HG03575 (cell line): ENCODE data around the gene EPB41L4A.
"Not testable (repeated sequence)": the region's sequence is repeated elsewhere in the genome, so short reads cannot be mapped to it uniquely, and the experiment has no call there.

Experiments
- ATAC-seq: cut with Tn5 transposase; IDR thresholded peaks from one replicate; pipeline ENCODE4 v1.9.1; 2021; ENCODE audit not compliant: unreplicated experiment, insufficient number of reproducible peaks, low FRiP score; ENCODE audit errors: extremely low read depth

The EPB41L4A gene

DNA sequence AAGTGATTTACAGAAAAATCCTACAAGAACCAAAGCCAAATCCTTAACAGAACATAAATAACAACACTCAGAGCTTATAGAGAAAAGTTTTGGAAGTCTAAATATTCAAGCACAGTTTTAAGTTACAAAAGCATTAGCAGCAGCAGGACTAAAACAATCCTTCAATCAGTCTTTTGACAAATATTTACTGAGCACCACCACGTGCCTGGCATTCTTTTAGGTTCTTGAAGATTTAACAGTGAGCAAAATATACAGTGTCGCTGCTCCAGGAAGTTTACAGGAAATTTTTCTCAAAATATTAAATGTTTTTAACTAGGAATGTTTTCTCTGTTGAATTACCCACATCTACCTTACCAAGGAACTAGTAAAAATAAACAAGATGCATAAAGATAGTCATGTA lies 11.4 kb downstream of the EPB41L4A start:
- ATAC-seq, result no peak

DNA sequence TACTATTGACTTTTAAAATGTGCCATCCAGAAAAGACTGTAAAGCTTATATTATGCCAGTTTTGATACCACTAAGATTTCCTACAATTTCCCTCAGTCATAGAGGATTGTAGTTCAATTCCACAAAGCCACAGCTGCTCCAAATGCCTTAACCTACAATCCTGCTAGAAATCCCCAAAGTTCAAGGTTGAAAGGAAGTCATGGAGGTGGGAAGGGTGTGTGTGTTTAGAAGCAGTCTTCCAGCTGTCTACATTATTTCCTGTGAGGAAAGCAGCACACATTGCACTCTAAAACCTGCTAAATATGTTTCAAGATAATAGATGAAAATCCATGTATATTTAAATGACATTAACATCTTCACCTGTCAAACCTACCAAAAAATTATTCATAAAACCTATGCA lies 11.8 kb downstream of the EPB41L4A start:
- no peak for ATAC-seq

DNA sequence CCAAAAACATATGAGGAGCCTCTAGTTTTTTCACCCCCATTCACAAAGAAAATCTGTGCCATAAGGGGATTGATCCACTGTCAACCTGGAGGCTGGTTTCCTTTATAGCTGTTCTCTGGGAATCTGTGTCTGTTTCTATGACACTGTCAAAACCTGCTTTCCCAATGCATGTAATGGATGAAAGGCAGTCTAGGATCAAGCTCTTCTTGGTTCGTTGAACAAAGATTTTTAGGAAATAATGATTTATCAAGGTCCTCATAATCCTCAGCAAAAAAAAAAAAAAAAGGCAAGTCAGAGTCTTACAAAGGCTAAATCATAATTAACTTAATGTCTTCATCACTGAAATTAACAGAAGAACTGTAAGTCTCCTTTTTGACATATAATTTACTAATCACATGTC lies 16.0 kb downstream of the EPB41L4A start:
- no peak for ATAC-seq

DNA sequence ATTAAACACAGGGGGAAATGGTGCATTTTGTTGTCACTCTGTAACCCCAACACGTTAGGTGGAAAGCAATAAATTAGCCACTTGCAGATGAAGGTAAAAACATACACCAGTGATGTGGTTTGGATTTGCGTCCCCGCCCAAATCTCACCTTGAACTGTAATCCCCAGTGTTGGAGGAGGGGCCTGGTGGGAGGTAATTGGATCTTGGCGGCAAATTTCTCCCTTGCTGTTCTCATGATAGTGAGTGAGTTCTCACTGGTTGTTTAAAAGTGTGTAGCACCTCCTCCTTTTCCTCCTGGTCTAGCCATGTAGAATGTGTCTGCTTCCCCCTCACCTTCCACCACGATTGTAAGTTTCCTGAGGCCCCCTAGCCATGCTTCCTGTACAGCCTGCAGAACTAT lies 17.2 kb downstream of the EPB41L4A start:
- ATAC-seq, result no peak

DNA sequence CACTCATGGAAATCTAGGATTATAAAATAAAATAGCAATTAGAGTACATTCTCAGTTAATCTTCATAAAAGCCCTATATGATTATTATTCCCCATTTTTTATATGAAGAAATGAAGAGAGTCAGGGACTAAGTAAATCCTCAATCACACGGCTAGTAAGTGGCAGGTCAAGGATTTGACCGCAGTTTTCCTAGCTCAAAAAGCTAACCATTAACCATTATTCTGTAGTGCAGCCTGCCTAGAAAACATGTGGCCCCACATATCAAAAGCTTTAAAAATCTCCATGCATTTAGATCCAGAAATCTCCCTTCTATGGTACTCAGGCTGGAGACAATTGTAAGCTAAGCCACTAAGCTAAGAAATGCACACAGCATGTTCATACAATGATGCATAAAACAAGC lies 21.4 kb downstream of the EPB41L4A start:
- no peak for ATAC-seq

DNA sequence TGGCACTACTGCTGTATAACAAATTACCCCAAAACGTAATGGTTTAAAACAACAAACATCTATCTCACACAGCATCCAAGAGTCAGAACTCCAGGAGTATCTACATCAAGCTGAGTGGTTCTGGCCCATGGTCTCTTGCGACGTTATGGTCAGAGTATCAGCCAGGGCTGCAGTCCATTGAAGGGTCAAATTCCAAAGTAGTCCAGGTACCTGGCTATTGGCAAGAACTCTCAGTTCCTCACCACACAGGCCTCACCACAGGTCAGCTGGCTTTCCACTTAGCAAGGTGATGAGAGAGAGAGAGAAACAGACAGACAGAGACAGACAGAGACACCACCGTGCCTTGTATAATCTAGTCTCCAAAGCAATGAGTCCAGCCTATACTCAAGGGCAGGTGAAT lies 22.6 kb downstream of the EPB41L4A start:
- no peak for ATAC-seq

DNA sequence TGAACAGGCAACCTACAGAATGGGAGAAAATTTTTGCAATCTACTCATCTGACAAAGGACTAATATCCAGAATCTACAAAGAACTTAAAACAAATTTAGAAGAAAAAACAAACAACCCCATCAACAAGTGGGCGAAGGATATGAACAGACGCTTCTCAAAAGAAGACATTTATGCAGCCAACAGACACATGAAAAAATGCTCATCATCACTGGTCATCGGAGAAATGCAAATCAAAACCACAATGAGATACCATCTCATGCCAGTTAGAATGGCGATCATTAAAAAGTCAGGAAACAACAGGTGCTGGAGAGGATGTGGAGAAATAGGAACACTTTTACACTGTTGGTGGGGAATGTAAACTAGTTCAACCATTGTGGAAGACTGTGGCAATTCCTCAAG lies 23.8 kb downstream of the EPB41L4A start:
- not testable (repeated sequence) for ATAC-seq

DNA sequence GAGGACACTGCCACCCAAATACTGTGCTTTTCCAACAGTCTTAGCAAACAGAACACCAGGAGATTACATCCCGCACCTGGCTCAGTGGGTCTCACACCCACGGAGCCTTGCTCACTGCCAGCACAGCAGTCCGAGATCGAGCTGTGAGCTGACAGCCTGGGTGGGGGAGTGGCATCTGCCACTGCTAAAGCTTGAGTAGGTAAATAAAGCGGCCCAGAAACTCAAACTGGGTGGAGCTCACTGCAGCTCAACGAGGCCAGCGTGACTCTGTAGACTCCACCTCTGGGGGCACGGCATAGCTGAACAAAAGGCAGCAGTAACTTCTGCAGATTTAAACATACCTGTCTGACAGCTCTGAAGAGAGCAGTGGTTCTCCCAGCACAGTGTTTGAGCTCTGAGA lies 28.8 kb downstream of the EPB41L4A start:
- ATAC-seq, result no peak

DNA sequence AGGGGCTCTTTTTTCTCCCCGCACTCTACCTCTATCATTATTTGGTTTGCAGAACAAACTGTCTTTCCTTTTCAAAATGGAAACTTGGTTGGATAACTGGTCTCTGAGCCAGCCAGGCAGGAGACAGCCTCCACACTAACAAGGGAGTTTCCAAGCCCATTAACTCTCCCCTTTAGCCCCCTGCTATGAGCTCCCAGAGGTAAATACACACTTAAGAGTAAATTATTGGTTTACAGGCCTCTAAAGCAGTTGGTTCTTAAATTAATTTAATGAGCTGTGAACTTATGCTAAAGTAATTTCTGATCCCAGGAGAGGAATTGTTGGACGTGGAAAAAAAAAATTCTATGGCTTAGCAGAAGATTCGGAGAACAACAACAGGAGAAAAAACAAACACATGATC lies 30.3 kb downstream of the EPB41L4A start:
- no peak for ATAC-seq

DNA sequence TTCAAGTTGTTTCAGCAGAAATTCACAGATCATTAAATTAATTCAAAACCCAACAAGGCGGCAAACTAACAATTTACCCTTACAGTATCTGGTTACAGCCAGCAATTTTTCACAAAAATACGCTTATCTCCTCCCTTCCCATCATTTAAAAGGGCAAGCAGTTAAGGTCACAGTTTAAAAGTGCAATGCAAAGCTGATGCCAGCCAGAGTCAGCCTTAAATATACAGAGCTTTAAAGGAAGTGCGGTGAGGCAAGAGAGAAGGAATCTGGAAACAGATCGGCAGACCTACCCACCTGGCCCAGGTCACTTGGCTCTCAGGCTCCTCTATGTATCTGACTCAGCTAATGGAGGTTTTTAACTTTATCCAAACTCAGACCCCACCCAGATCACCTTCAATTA lies 31.0 kb downstream of the EPB41L4A start:
- no peak for ATAC-seq

DNA sequence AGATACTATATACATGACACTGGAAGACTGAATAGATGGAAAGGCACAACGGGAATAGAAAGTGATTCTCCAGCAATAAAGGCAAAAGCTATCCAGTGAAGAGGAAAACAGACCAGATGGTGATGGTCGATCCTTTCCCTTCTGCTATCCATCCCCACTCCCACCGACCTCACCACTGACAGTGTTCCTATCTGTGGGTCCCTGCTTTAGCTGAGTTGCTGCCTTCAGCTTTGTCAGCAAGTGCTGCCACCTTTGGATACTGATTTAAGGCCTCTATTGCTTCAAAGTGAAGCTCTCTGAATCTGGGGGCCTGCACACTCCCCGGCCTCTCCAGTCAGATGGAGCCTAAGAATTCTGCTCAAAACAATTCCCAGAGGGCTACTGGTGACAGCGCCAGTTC lies 32.3 kb downstream of the EPB41L4A start:
- no peak for ATAC-seq

DNA sequence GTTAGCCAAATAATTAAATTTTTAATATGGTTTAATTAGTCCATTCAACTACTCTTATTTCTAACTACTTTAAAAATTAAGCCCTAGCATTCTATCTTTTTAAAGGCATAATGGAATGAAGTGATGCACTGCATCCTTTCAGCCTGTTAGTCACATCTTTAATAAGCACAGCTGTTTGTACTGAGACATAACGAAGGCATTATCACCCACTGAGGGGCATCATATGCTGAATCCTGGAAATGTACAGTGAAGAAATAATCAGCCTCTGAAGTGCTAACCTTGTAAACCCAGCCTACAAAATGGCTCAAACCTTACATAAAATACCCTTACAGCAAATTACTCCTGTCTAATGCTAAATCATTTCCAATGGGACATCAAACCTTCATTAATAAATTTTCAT lies 33.1 kb downstream of the EPB41L4A start:
- no peak for ATAC-seq

DNA sequence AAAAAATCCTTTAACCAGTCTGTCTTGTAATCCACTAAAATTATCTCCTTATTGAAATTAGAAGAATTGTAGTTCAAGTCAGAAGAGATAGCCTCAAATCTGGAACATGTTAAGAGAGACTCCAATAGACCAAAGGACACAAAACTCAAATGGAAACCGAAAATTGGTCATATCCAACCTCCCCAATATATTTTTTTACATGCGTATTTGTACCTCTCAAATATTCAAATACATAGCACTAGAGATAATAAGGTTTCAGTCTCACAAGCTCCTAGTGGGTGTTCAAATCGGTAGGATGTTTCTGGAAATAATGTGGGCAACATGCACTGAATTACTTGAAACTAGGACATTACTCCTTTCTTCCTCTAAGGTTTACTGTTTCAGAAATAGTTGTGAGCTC lies 33.5 kb downstream of the EPB41L4A start:
- ATAC-seq, result no peak

DNA sequence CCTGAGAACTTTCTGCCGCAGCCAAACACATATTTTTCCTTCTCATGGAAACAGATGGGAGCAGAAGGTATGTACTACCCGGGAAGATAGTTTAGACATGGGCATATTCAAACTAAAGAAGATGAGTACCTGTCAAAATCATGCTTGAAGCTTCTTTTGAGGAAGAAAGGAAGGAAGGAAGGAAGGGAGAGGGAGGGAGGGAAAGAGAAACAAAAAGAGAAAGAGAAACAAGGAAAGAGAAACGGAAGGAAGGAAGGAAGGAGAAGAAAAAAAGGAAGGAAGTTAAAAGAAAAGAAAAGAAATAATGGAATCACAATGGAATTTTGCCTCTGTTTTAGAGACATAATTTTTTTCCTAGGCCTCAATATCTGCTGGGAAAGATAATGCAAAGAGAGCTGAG lies 34.6 kb downstream of the EPB41L4A start:
- ATAC-seq, result no peak

DNA sequence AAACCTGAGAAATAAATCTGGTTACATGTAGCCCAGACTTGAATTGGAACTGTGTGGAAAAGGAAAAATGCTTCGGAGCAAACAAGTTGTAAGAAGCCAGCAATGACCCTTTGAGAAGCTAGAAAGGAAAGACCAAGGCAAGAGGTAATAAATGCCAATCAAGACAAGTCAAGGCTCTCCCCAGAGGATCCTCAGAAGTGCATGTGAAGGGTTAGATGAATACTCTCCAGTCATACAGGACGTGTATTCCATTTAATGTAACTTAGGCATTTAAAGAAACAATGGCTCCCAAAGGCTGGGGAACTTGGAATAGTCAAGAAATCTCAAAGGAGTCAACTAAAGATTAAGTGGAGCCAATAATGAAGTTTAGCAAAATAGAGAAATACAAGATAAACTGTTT lies 36.2 kb downstream of the EPB41L4A start:
- no peak for ATAC-seq

DNA sequence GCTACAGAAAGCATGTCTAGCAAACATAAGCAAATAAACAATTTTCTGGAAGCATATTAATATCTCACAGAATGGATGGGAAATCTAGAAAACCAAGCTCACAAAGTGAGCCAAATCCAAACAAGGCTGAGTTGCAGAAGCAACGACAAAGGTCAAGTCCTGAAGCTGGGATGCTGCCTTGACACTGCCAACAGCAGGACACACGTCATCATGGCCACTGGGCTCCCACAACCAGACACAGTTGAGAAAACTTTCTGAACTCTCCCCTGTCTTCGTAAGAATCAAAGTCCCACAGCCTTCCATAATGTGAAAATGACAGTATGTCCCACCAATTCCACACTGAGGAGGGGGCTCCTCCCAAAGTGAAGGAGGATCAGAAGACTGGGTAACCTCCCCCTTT lies 37.6 kb downstream of the EPB41L4A start:
- no peak for ATAC-seq

DNA sequence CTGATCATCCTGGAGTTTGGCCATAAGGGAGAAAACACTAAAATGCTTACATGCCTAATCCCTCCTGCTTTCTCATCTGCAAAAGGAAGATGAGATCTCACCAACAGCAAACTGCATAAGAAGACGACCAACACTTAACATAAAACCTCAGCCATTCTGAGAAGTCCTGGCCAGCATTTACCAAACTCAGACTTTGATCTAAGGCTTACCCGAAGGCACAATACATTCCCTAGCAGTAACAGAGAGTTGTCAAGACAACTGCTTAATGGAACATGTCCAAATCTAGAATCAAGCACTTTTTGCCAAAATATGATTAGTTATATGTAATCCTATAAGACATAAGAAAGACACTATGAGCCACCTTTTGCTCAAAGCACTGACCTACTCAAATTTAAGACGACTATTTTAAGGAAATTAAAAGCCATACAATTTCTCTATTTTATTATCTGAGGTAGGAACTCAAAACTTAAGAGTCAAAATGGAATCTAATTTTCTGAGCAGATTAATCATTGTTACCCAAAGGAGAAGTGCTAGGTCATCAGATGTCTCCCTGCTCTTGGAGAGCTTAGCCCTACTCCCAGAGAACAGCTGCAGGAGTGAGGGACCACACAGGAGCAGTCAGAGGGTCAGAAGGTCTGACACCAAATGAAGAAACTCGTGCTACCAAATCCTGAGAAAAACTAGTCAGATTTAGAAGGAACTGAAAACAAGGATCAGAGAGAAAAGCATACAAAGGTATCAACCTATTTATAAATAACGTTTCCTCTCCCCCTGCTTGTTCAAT lies 39.3 kb downstream of the EPB41L4A start:
- no peak for ATAC-seq

DNA sequence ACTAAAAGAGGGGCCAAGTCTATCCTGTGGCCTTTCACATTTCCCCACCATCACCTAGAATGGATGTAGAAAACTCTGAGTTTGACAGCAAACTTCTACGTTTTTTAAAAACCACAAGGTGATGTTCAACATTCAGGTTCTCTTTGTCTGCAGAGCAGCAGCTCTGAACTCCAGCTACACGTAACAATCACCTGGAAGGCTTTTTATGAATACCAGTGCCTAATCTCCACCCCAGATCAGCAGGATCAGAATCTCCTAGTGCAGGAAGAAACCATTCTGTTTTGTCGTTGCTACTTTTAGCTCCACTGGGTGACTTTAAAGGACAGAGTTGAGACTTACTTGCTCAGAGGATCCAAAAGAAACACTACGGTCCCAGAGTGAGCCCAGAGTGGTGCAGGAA lies 44.3 kb downstream of the EPB41L4A start:
- no peak for ATAC-seq

DNA sequence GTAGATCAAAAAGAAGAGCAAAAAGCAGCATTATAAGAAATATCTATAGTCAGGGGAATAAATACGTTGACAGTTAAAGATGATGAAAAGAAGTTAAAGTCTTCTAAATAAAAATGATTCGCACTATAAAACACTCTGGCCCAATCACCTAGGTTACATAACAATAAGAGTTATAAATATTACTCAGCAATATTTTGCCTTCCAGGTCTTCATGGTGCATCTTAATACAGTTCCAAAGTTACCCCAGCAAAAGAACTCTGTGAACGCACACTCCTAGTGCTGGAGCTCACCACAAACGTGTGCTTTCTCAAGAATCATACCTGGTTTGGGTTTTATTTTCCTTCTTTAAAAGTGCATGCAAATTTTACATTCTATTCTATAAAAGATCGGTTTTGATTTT lies 44.7 kb downstream of the EPB41L4A start:
- ATAC-seq, result no peak

DNA sequence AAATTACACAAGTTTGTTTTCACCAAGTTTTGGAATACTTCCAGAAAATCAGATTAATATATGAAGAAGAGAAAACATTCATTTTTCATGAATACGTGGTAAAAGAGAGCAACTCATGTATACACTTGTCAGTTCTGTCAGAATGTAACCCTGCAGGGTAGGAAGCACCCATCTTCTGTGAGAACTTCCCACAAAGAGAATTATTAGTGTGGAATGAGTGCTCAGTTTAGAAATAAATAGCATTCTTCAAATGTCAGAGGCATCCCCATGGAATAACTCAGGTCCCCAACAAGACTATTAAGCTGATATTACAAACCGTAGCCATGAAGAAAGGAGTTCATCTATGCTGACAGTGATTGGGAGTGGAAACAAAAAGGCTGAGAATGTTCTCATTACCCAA lies 45.2 kb downstream of the EPB41L4A start:
- no peak for ATAC-seq

DNA sequence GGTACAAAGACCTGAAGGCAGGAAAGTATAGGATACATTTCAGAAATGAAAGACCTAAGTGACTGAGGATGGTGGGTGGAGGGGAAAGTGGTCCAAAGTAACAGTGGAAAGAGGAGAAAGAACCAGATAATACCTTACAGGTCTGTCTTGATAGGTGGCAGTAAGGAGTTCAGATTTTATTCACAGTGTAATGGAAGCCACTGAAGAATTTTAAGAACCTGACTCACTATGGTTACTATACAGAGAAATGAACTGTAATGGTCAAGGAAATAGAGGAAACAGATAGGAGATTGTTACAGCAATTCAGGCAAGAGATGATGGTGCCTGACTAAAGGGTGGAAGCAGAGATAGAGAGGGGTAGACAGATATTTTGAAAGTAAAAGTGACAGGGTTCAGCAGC lies 46.5 kb downstream of the EPB41L4A start:
- no peak for ATAC-seq
